ENCODE results near the gene CPEB3.
"Not testable (repeated sequence)": the region's sequence is repeated elsewhere in the genome, so short reads cannot be mapped to it uniquely, and the experiment has no call there.

Gene CPEB3

GRCh38 chr10:92267343-92267742 is 23.5 kb downstream of the CPEB3 start:
- no peak for DNase-seq (ENCODE audit: low read depth)

- DNase-seq (ENCODE audit: low read depth) = no peak
These were observed 25.1 kb downstream of the CPEB3 start for GRCh38 chr10:92265687-92266258.

GRCh38 chr10:92264249-92264648 is 26.6 kb downstream of the CPEB3 start:
- no peak for DNase-seq (ENCODE audit: low read depth)

- DNase-seq (ENCODE audit: low read depth) = no peak
These were observed 27.5 kb downstream of the CPEB3 start for GRCh38 chr10:92263396-92263795.

- no peak for DNase-seq (ENCODE audit: low read depth)
These were observed 42.3 kb downstream of the CPEB3 start for GRCh38 chr10:92248566-92248965.

GRCh38 chr10:92244796-92245195 is 46.1 kb downstream of the CPEB3 start:
- no peak for DNase-seq (ENCODE audit: low read depth)

GRCh38 chr10:92242910-92243671 is 47.8 kb downstream of the CPEB3 start:
- DNase-seq (ENCODE audit: low read depth) = no peak

GRCh38 chr10:92242380-92242779 is 48.5 kb downstream of the CPEB3 start:
- no peak for DNase-seq (ENCODE audit: low read depth)

- DNase-seq (ENCODE audit: low read depth) = no peak
These were observed 49.4 kb downstream of the CPEB3 start for GRCh38 chr10:92241501-92241900.

GRCh38 chr10:92241158-92241500 is 49.7 kb downstream of the CPEB3 start:
- DNase-seq (ENCODE audit: low read depth) = no peak

- DNase-seq (ENCODE audit: low read depth) = no peak
These were observed 50.4 kb downstream of the CPEB3 start for GRCh38 chr10:92240289-92241157.

- no peak for DNase-seq (ENCODE audit: low read depth)
These were observed 51.1 kb downstream of the CPEB3 start for GRCh38 chr10:92239600-92240288.

GRCh38 chr10:92239151-92239599 is 51.7 kb downstream of the CPEB3 start:
- no peak for DNase-seq (ENCODE audit: low read depth)

GRCh38 chr10:92238586-92239098 is 52.2 kb downstream of the CPEB3 start:
- no peak for DNase-seq (ENCODE audit: low read depth)

- DNase-seq (ENCODE audit: low read depth) = no peak
These were observed 52.8 kb downstream of the CPEB3 start for GRCh38 chr10:92238054-92238585.

GRCh38 chr10:92231196-92231595 is 59.7 kb downstream of the CPEB3 start:
- no peak for DNase-seq (ENCODE audit: low read depth)

GRCh38 chr10:92222603-92223262 is 68.1 kb downstream of the CPEB3 start:
- no peak for DNase-seq (ENCODE audit: low read depth)

GRCh38 chr10:92219559-92219958 is 71.3 kb downstream of the CPEB3 start:
- no peak for DNase-seq (ENCODE audit: low read depth)

- no peak for DNase-seq (ENCODE audit: low read depth)
These were observed 72.3 kb downstream of the CPEB3 start for GRCh38 chr10:92218569-92218968.

GRCh38 chr10:92216608-92217007 is 74.3 kb downstream of the CPEB3 start:
- not testable (repeated sequence) for DNase-seq (ENCODE audit: low read depth)

GRCh38 chr10:92215222-92215621 is 75.7 kb downstream of the CPEB3 start:
- not testable (repeated sequence) for DNase-seq (ENCODE audit: low read depth)

All from GM04503 (cell line).